K562 (cell line): Measurements from ENCODE around the gene MLANA. TPM values are rescaled to one million over a fixed set of nuclear protein-coding genes. Genes with fewer than 3 reads are reported as not detected.

Source experiments
- ATAC-seq: fragments of 200-7000 bp; cut with Tn5 transposase; 3 replicates; pipeline ENCODE4 v1.9.1; 2020; ENCODE audit warnings: moderate library complexity
- BruUV-seq: library from RNA; stranded (reverse); fragments of 400-500 nt; replicated peaks from 2 replicates; lab custom pipeline; 2021; lab: Mats Ljungman, UMichigan
- CTCF ChIA-PET: fragments of 300-600 bp; formaldehyde crosslinking; extraction: SDS; loops from one replicate; lab custom pipeline; 2021; ENCODE audit warnings: low intra/inter-chr PET ratio; lab: Yijun Ruan, JAX
- POLR2A ChIA-PET: fragments of 300-600, 350-650 bp; sonication (Branson Sonifier 250); formaldehyde crosslinking; extraction: SDS; loops from one replicate; lab custom pipeline; 2021; ENCODE audit warnings: antibody characterized with exemption, inconsistent platforms; lab: Yijun Ruan, JAX
- DNase-seq, 4 experiments: peaks; one replicate each; pipeline versions ENCODE4 v3.0.0 to v3.0.0-alpha.2; 2011 to 2018; ENCODE audit warnings: low spot score in 3 of 4, mixed read lengths in 3 of 4; ENCODE audit errors: extremely low read depth in 1 of 4
- FAIRE-seq: peaks from 2 replicates; lab custom pipeline; 2011; peaks lifted over from hg19 to GRCh38; lab: Jason Lieb, UNC
- H2AFZ ChIP-seq: 2 replicates; pipeline ENCODE4 v1.6.0; 2011; ENCODE audit warnings: low read depth, low read length, control low read depth, inconsistent platforms
- H3K27ac ChIP-seq: fragments of 200-600 bp; 3 replicates; pipeline ENCODE4 v1.8.0; 2011; ENCODE audit warnings: low read depth, mild to moderate bottlenecking, control low read depth, inconsistent platforms, low read length, moderate library complexity, mixed read lengths; ENCODE audit errors: extremely low read depth
- H3K27me3 ChIP-seq, 2 experiments: fragments of 300-600 bp in 1 of 2; 2 replicates in 1 of 2; 3 replicates in 1 of 2; pipeline versions ENCODE4 v1.6.0 to v1.8.0; 2011; ENCODE audit warnings: inconsistent platforms in 2 of 2, low read length in 2 of 2, mild to moderate bottlenecking in 1 of 2, mixed read lengths in 1 of 2, moderate library complexity in 1 of 2; ENCODE audit not compliant: control insufficient read depth in 2 of 2, insufficient read depth in 2 of 2
- H3K36me3 ChIP-seq: fragments of 300-600 bp; 3 replicates; pipeline ENCODE4 v1.8.0; 2011; ENCODE audit warnings: mild to moderate bottlenecking, low read length, inconsistent platforms; ENCODE audit not compliant: control insufficient read depth, insufficient read depth
- H3K4me1 ChIP-seq, 2 experiments: fragments of 200-600 bp in 1 of 2; replicated peaks in 1 of 2; 2 replicates in 1 of 2; 3 replicates in 1 of 2; pipeline versions ENCODE4 v1.5.1 to v1.8.0; 2011; ENCODE audit warnings: inconsistent platforms in 2 of 2, low read length in 2 of 2, mild to moderate bottlenecking in 1 of 2, mixed read lengths in 1 of 2, moderate library complexity in 1 of 2; ENCODE audit not compliant: control insufficient read depth in 2 of 2, insufficient read depth in 2 of 2
- H3K4me2 ChIP-seq: 2 replicates; pipeline ENCODE4 v1.6.1; 2011; ENCODE audit warnings: low read length, control low read depth, inconsistent platforms, mixed read lengths; ENCODE audit not compliant: insufficient read depth
- H3K4me3 ChIP-seq: fragments of 200-600 bp; sonication (generic), shearing (Covaris generic); 2 replicates; pipeline ENCODE4 v1.5.1; 2016; ENCODE audit warnings: control low read depth, inconsistent platforms
- H3K79me2 ChIP-seq: fragments of 200-600 bp; 3 replicates; pipeline ENCODE4 v1.8.0; 2011; ENCODE audit warnings: low read length, inconsistent platforms; ENCODE audit not compliant: control insufficient read depth, insufficient read depth
- H3K9ac ChIP-seq, 2 experiments: 2 replicates each; pipeline versions ENCODE4 v1.6.0 to v1.6.1; 2011; ENCODE audit warnings: low read depth in 2 of 2, low read length in 2 of 2, control low read depth in 1 of 2, inconsistent platforms in 1 of 2, mild to moderate bottlenecking in 1 of 2, mixed read lengths in 1 of 2; ENCODE audit not compliant: insufficient read depth in 1 of 2
- H3K9me1 ChIP-seq: one replicate; pipeline ENCODE4 v1.6.0; 2011; ENCODE audit warnings: inconsistent platforms, mild to moderate bottlenecking, low read length, moderate library complexity; ENCODE audit not compliant: control insufficient read depth, insufficient read depth
- H3K9me3 ChIP-seq: replicated peaks from 2 replicates; pipeline ENCODE4 v1.5.1; 2011; ENCODE audit warnings: low read depth, low read length, inconsistent platforms; ENCODE audit not compliant: control insufficient read depth, insufficient read depth
- H4K20me1 ChIP-seq: replicated peaks from 2 replicates; pipeline ENCODE4 v1.6.1; 2011; ENCODE audit warnings: low read length, inconsistent platforms, mixed read lengths; ENCODE audit not compliant: control insufficient read depth, insufficient read depth
- CCAR2 ChIP-seq: fragments of 200-400 bp; formaldehyde crosslinking; IDR thresholded peaks from 2 replicates; pipeline ENCODE4 v1.6.1; 2017; ENCODE audit warnings: mild to moderate bottlenecking, low read depth, low read length
- E2F4 ChIP-seq: sonication (generic); formaldehyde crosslinking; IDR thresholded peaks from 2 replicates; pipeline ENCODE4 v1.8.0; 2022; ENCODE audit warnings: mild to moderate bottlenecking, low read depth, missing genetic modification reagents
- ETV1 ChIP-seq: fragments of 450-650 bp; conservative IDR thresholded peaks from 2 replicates; pipeline ENCODE4 v1.6.1; 2016; ENCODE audit warnings: missing genetic modification characterization, control low read depth, low read depth, missing compliant biosample characterization
- FOXK2 ChIP-seq, 2 experiments: fragments of 450-650 bp; IDR thresholded peaks in 1 of 2; conservative IDR thresholded peaks in 1 of 2; 2 replicates each; pipeline ENCODE4 v1.6.1; 2016; ENCODE audit warnings: low read depth in 2 of 2, mild to moderate bottlenecking in 1 of 2
- HDAC3 ChIP-seq: fragments of 450-650 bp; IDR thresholded peaks from 2 replicates; pipeline ENCODE4 v1.6.1; 2018; ENCODE audit warnings: borderline replicate concordance, mild to moderate bottlenecking, moderate library complexity; ENCODE audit not compliant: partially characterized antibody
- NCOA2 ChIP-seq, 2 experiments: fragments of 450-650 bp; IDR thresholded peaks; 2 replicates each; pipeline ENCODE4 v1.6.1; 2018; ENCODE audit warnings: mild to moderate bottlenecking in 2 of 2, moderate library complexity in 1 of 2; ENCODE audit not compliant: partially characterized antibody in 2 of 2
- PHB2 ChIP-seq: fragments of 450-650 bp; IDR thresholded peaks from 2 replicates; pipeline ENCODE4 v1.6.1; 2017; ENCODE audit warnings: low read depth
- RBM39 ChIP-seq: fragments of 200-400 bp; formaldehyde crosslinking; optimal IDR thresholded peaks from 2 replicates; pipeline ENCODE3; 2018; ENCODE audit warnings: low read depth, low read length
- TBL1XR1 ChIP-seq, 2 experiments: IDR thresholded peaks; 2 replicates each; pipeline ENCODE4 v1.6.1; 2012; ENCODE audit warnings: improper control_type of control experiment in 2 of 2, low read length in 2 of 2, mild to moderate bottlenecking in 1 of 2
- YBX1 ChIP-seq: fragments of 450-650 bp; IDR thresholded peaks from 2 replicates; pipeline ENCODE4 v1.7.1; 2016; ENCODE audit warnings: mild to moderate bottlenecking
- ZNF311 ChIP-seq: fragments of 250-450 bp; sonication (Bioruptor Pico); IDR thresholded peaks from 2 replicates; pipeline ENCODE4 v1.4.0; 2020; ENCODE audit warnings: mild to moderate bottlenecking, moderate library complexity
- ZNF407 ChIP-seq: fragments of 450-650 bp; IDR thresholded peaks from 2 replicates; pipeline ENCODE4 v1.6.1; 2016; ENCODE audit warnings: low read depth
- WGBS: fragments of 100-300 bp; shearing (Covaris generic); methylation state at CpG from one replicate; pipeline ENCODE4 v1.1.6; 2016; ENCODE audit warnings: low coverage, mixed read lengths; ENCODE audit not compliant: insufficient coverage; ENCODE audit errors: missing lambda C conversion rate; 5-methylcytosine and 5-hydroxymethylcytosine counted together
- in situ Hi-C: fragments of 300-500 bp; cut with MboI; formaldehyde crosslinking; loops from 4 replicates; pipeline ENCODE4 v1.15.0; 2018; ENCODE audit warnings: inconsistent platforms, mixed read lengths
- intact Hi-C: fragments of 100-400 bp; cut with micrococcal nuclease; formaldehyde crosslinking; loops from 2 replicates; pipeline ENCODE4 v1.14.2; 2022
- polyA plus RNA-seq, 8 experiments: library from polyadenylated mRNA; depleted of rRNA in 4 of 8; stranded (reverse) in 5 of 8; unstranded in 3 of 8; fragments of >200 nt; fragmentation: Nextera tagmentation in 2 of 8; fragmentation: Illumina TruSeq in 1 of 8; extraction: Ambion mirVana in 2 of 8; extraction: Trizol in 1 of 8; gene quantifications; 2 replicates each; pipeline versions ENCODE4 v1.2.1 to v1.2.3, GENCODE V29; 2011 to 2014; ENCODE audit warnings: inconsistent platforms in 1 of 8, missing spikeins in 1 of 8
- total RNA-seq, 7 experiments: library from RNA; depleted of rRNA in 6 of 7; stranded (reverse); fragments of >200 nt in 6 of 7; fragmentation: Illumina TruSeq in 2 of 7; extraction: Trizol in 2 of 7; gene quantifications; 2 replicates each; pipeline versions ENCODE4 v1.2.1 to v1.2.3, GENCODE V29; 2011 to 2021; ENCODE audit warnings: low replicate concordance in 1 of 7

The MLANA gene
- total and polyA plus RNA-seq, 9 of the 15 experiments (the other 6 are each of a cell fraction or from before 2014, with no cell fraction given): not detected

- Histone ChIP-seq H3K4me1 (no peaks in the 10 kb centered on the region), H3K9ac (no peak overlapping the region), H2AFZ (no peak overlapping the region), H3K9me3 (no peaks in the 10 kb centered on the region), H3K79me2 (no peaks in the 10 kb centered on the region), H3K36me3 (peaks cover 25% of the 10 kb centered on the region), H3K27ac (no peak overlapping the region), H3K4me3 (no peak overlapping the region), H4K20me1 (no peaks in the 10 kb centered on the region), H3K4me2 (no peak overlapping the region), H3K9me1 (no peaks in the 10 kb centered on the region), H3K27me3 (no peaks in the 10 kb centered on the region)
- ChIA-PET POLR2A (no interaction called here), CTCF (no interaction called here)
- 96% methylated on average over 2 of the region's 2 CpGs for WGBS
- DNase-seq (no peak), FAIRE-seq (no peak), ATAC-seq (no peak)
- in situ Hi-C loops: no loop called here
- BruUV-seq: no TSS peak
- intact Hi-C loops: no loop called here
- TF ChIP-seq FOXK2 (conservative IDR thresholded peaks at IDR 0.05 in 1 of 2, IDR thresholded peaks at IDR 0.05 in 1 of 2; ENCODE audit: low read depth in 2 of 2): no peak
- TF ChIP-seq RBM39: no peak
- TF ChIP-seq E2F4 (CRISPR knock-in tag): no peak
- no peak for TF ChIP-seq ETV1 (tag)
- no peak for TF ChIP-seq TBL1XR1 (IDR thresholded peaks at IDR 0.05; ENCODE audit: low read length in 2 of 2)
- TF ChIP-seq HDAC3: no peak
- TF ChIP-seq YBX1: no peak
- no peak for TF ChIP-seq PHB2
- no peak for TF ChIP-seq ZNF407
- TF ChIP-seq ZNF311 (CRISPR knock-in tag): no peak
- TF ChIP-seq NCOA2 (IDR thresholded peaks at IDR 0.05; ENCODE audit: partially characterized antibody in 2 of 2): no peak
- no peak for TF ChIP-seq CCAR2
These were observed 31.5 kb downstream of the MLANA start for GRCh38 chr9:5922192-5922591.
